GM23248 (cell line): ENCODE measurements around the gene ASIP. TPM values are rescaled to one million over a fixed set of nuclear protein-coding genes. Genes with fewer than 3 reads are reported as not detected.

Source experiments
- DNase-seq: peaks from one replicate; pipeline ENCODE4 v3.0.0-alpha.2; 2015
- H2AFZ ChIP-seq: fragments of 200-600 bp; sonication (generic); 2 replicates; pipeline ENCODE4 v1.6.1; 2016; ENCODE audit warnings: antibody characterized with exemption
- H3F3A ChIP-seq: fragments of 200-600 bp; sonication (generic); 2 replicates; pipeline ENCODE4 v1.6.1; 2016; ENCODE audit warnings: mild to moderate bottlenecking, antibody characterized with exemption, mixed run types; ENCODE audit not compliant: insufficient read depth
- H3K27ac ChIP-seq: fragments of 200-600 bp; sonication (generic); 2 replicates; pipeline ENCODE4 v1.5.1; 2016; ENCODE audit warnings: mild to moderate bottlenecking
- H3K27me3 ChIP-seq: fragments of 200-600 bp; sonication (generic); replicated peaks from 2 replicates; pipeline ENCODE4 v1.6.1; 2016; ENCODE audit warnings: mild to moderate bottlenecking; ENCODE audit not compliant: insufficient read depth
- H3K36me3 ChIP-seq: fragments of 200-600 bp; sonication (generic); 2 replicates; pipeline ENCODE4 v1.6.1; 2016; ENCODE audit warnings: low read depth, mild to moderate bottlenecking
- H3K4me1 ChIP-seq: fragments of 200-600 bp; sonication (generic); 2 replicates; pipeline ENCODE4 v1.6.1; 2016; ENCODE audit warnings: mild to moderate bottlenecking; ENCODE audit not compliant: insufficient read depth
- H3K4me2 ChIP-seq: fragments of 200-600 bp; sonication (generic); one replicate; pipeline ENCODE4 v1.6.1; 2016; ENCODE audit warnings: mild to moderate bottlenecking; ENCODE audit not compliant: unreplicated experiment
- H3K4me3 ChIP-seq: fragments of 200-600 bp; sonication (generic); 2 replicates; pipeline ENCODE4 v1.5.1; 2016; ENCODE audit warnings: mild to moderate bottlenecking
- H3K79me2 ChIP-seq: fragments of 200-600 bp; sonication (generic); 2 replicates; pipeline ENCODE4 v1.6.1; 2016; ENCODE audit warnings: mild to moderate bottlenecking; ENCODE audit not compliant: insufficient read depth
- H3K9ac ChIP-seq: fragments of 200-600 bp; sonication (generic); 2 replicates; pipeline ENCODE4 v1.6.1; 2016; ENCODE audit warnings: mild to moderate bottlenecking
- H3K9me2 ChIP-seq: fragments of 200-600 bp; sonication (generic); 2 replicates; pipeline ENCODE4 v1.6.1; 2016; ENCODE audit warnings: mixed run types, mild to moderate bottlenecking, moderate library complexity; ENCODE audit not compliant: insufficient read depth
- H3K9me3 ChIP-seq: fragments of 200-600 bp; sonication (generic); one replicate; pipeline ENCODE4 v1.6.1; 2017; ENCODE audit warnings: low read depth
- H4K20me1 ChIP-seq: fragments of 200-600 bp; sonication (generic); 2 replicates; pipeline ENCODE4 v1.6.0; 2016; ENCODE audit not compliant: insufficient read depth
- EZH2 ChIP-seq: fragments of 200-600 bp; sonication (generic); IDR thresholded peaks from 2 replicates; pipeline ENCODE4 v1.6.1; 2018; ENCODE audit warnings: antibody characterized with exemption, mild to moderate bottlenecking; ENCODE audit not compliant: insufficient read depth, poor library complexity, severe bottlenecking
- EZH2phosphoT487 ChIP-seq: fragments of 200-600 bp; sonication (generic); IDR thresholded peaks from 2 replicates; pipeline ENCODE4 v1.6.1; 2018; ENCODE audit warnings: antibody characterized with exemption, moderate library complexity, mild to moderate bottlenecking, low read depth; ENCODE audit not compliant: insufficient read depth
- WGBS, 2 experiments: methylation state at CpG; one replicate each; pipeline ENCODE4 v1.1.6; 2015 to 2017; ENCODE audit warnings: low lambda C conversion rate in 2 of 2, low coverage in 1 of 2; ENCODE audit errors: missing lambda C conversion rate in 2 of 2; 5-methylcytosine and 5-hydroxymethylcytosine counted together
- in situ Hi-C: fragments of 300-500 bp; cut with MboI; formaldehyde crosslinking; loops from 2 replicates; pipeline ENCODE4 v1.15.0; 2020
- polyA plus RNA-seq: library from polyadenylated mRNA; unstranded; fragments of >200 nt; fragmentation: Nextera tagmentation; extraction: Ambion mirVana; gene quantifications from 2 replicates; pipeline ENCODE4 v1.2.1, GENCODE V29; 2016
- total RNA-seq: library from RNA; depleted of rRNA; stranded (reverse); fragments of >200 nt; shearing (Covaris generic); gene quantifications from 2 replicates; pipeline ENCODE4 v1.2.3, GENCODE V29; 2014

The ASIP gene
- total and polyA plus RNA-seq, 2 experiments from 2014 or later = not detected

GRCh38 chr20:34299556-34300255, 58.5 kb downstream of the ASIP start:
- no peak overlapping the region for H3K4me3 ChIP-seq
- no peak for DNase-seq
- peaks cover 59% of the 10 kb centered on the region for H3K79me2 ChIP-seq
- H3K9me3 ChIP-seq = no peaks in the 10 kb centered on the region
- WGBS, 2 experiments = 82 to 83% methylated on average over 11 of the region's 11 CpGs
- no peak overlapping the region for H3K4me2 ChIP-seq
- H3K9me2 ChIP-seq = no peaks in the 10 kb centered on the region
- no peak overlapping the region for H3K9ac ChIP-seq
- H3F3A ChIP-seq = peaks cover 7% of the 10 kb centered on the region; the same call in 1 of the 2 replicates
- no peaks in the 10 kb centered on the region for H3K27me3 ChIP-seq
- peaks cover 12% of the 10 kb centered on the region for H3K4me1 ChIP-seq
- in situ Hi-C loops = loop anchor here (25.0 kb wide), 1 partner anchor 413 kb away; the partner anchor contains the start of gene TP53INP2
- no peaks in the 10 kb centered on the region for H4K20me1 ChIP-seq
- no peaks in the 10 kb centered on the region for H3K36me3 ChIP-seq
- H2AFZ ChIP-seq = no peak overlapping the region
- TF ChIP-seq EZH2phosphoT487 (no peak), EZH2 (no peak)
- no peak overlapping the region for H3K27ac ChIP-seq

- no peak overlapping the region for H3K9ac ChIP-seq
- TF ChIP-seq EZH2 (no peak), EZH2phosphoT487 (no peak)
- H3K27ac ChIP-seq = no peak overlapping the region
- no peaks in the 10 kb centered on the region for H3K27me3 ChIP-seq
- H4K20me1 ChIP-seq = no peaks in the 10 kb centered on the region
- H3K9me2 ChIP-seq = no peaks in the 10 kb centered on the region
- H3K9me3 ChIP-seq = no peaks in the 10 kb centered on the region
- H2AFZ ChIP-seq = no peak overlapping the region
- H3K4me2 ChIP-seq = no peak overlapping the region
- DNase-seq = peak; percentile 27
- 94 to 97% methylated on average over 3 of the region's 3 CpGs for WGBS, 2 experiments
- H3K79me2 ChIP-seq = peaks cover 59% of the 10 kb centered on the region
- in situ Hi-C loops = loop anchor here (25.0 kb wide), 1 partner anchor 412 kb away; the partner anchor contains the start of gene TP53INP2
- H3K36me3 ChIP-seq = no peaks in the 10 kb centered on the region
- H3F3A ChIP-seq = peaks cover 7% of the 10 kb centered on the region; the same call in 1 of the 2 replicates
- peaks cover 12% of the 10 kb centered on the region for H3K4me1 ChIP-seq
- no peak overlapping the region for H3K4me3 ChIP-seq
Observed at GRCh38 chr20:34300256-34300806, 59.1 kb downstream of the ASIP start.

- TF ChIP-seq EZH2 = no peak
- TF ChIP-seq EZH2phosphoT487 = no peak
- WGBS, 2 experiments = 50 to 55% methylated on average over 7 of the region's 7 CpGs
- peaks cover 53% of the 10 kb centered on the region for H3K79me2 ChIP-seq
- DNase-seq = peak; percentile 23
- H3K9me3 ChIP-seq = no peaks in the 10 kb centered on the region
- H3K27me3 ChIP-seq = no peaks in the 10 kb centered on the region
- no peaks in the 10 kb centered on the region for H4K20me1 ChIP-seq
- no peak overlapping the region for H3K4me3 ChIP-seq
- H3K9me2 ChIP-seq = no peaks in the 10 kb centered on the region
- H3K27ac ChIP-seq = no peak overlapping the region
- peak overlapping the region; percentile 85 for H3K4me2 ChIP-seq
- peaks cover 7% of the 10 kb centered on the region; the same call in 1 of the 2 replicates for H3F3A ChIP-seq
- peaks cover 12% of the 10 kb centered on the region for H3K4me1 ChIP-seq
- in situ Hi-C loops = loop anchor here (25.0 kb wide), 1 partner anchor 411 kb away; the partner anchor contains the start of gene TP53INP2
- no peak overlapping the region for H2AFZ ChIP-seq
- H3K36me3 ChIP-seq = no peaks in the 10 kb centered on the region
- H3K9ac ChIP-seq = no peak overlapping the region
Observed at GRCh38 chr20:34300809-34301586, 59.8 kb downstream of the ASIP start.

GRCh38 chr20:34301587-34302311, 60.5 kb downstream of the ASIP start:
- Histone ChIP-seq H3K36me3 (no peaks in the 10 kb centered on the region), H3K4me2 (peak overlapping the region; percentile 85), H3K4me1 (peaks cover 12% of the 10 kb centered on the region), H3K9me2 (no peaks in the 10 kb centered on the region), H3K4me3 (peak overlapping the region; percentile 88), H3K79me2 (peaks cover 45% of the 10 kb centered on the region), H4K20me1 (no peaks in the 10 kb centered on the region), H3F3A (peaks cover 7% of the 10 kb centered on the region; the same call in 1 of the 2 replicates), H3K27ac (peak overlapping the region; percentile 95), H3K27me3 (no peaks in the 10 kb centered on the region), H3K9ac (peak overlapping the region; percentile 96), H2AFZ (peak overlapping the region; percentile 80; the same call in 1 of the 2 replicates), H3K9me3 (no peaks in the 10 kb centered on the region)
- TF ChIP-seq EZH2phosphoT487 (no peak), EZH2 (no peak)
- 73 to 75% methylated on average over 17 of the region's 17 CpGs for WGBS, 2 experiments
- in situ Hi-C loops = loop anchor here (25.0 kb wide), 1 partner anchor 411 kb away; the partner anchor contains the start of gene TP53INP2
- no peak for DNase-seq
